Activated CD8-positive, alpha-beta T cell treated with anti-CD3 and anti-CD28 coated beads, Interleukin-2, amount 10 ng/mL, durations not matched to agents 7 days and 5 days (primary cell): Measurements from ENCODE around the gene CD40. TPM values are rescaled to one million over a fixed set of nuclear protein-coding genes. Genes with fewer than 3 reads are reported as not detected.

Source experiments
- ATAC-seq: fragments of 150-1000 bp; cut with Tn5 transposase; one replicate; pipeline ENCODE4 v1.10.0; 2021; ENCODE audit warnings: moderate library complexity
- CTCF ChIA-PET: fragments of 350-600 bp; sonication (Branson Sonifier 250); formaldehyde crosslinking; loops from one replicate; lab custom pipeline; 2021; ENCODE audit warnings: antibody characterized with exemption; lab: Charles Lee
- POLR2A ChIA-PET: fragments of 350-600 bp; sonication (Branson Sonifier 250); formaldehyde crosslinking; loops from one replicate; lab custom pipeline; 2021; ENCODE audit warnings: antibody characterized with exemption; lab: Charles Lee
- DNase-seq: peaks from one replicate; pipeline ENCODE4 v3.0.0-alpha.2; 2020
- H3K27ac Mint-ChIP-seq: one replicate; pipeline ENCODE4 v1.8.0; 2021; ENCODE audit warnings: mild to moderate bottlenecking, mixed read lengths
- H3K27me3 Mint-ChIP-seq: one replicate; pipeline ENCODE4 v1.8.0; 2021; ENCODE audit warnings: low read depth, mixed read lengths
- H3K36me3 Mint-ChIP-seq: one replicate; pipeline ENCODE4 v1.8.0; 2021; ENCODE audit warnings: low read depth, mixed read lengths
- H3K4me1 Mint-ChIP-seq: one replicate; pipeline ENCODE4 v1.8.0; 2021; ENCODE audit warnings: low read depth, mixed read lengths
- H3K4me3 Mint-ChIP-seq: one replicate; pipeline ENCODE4 v1.8.0; 2021; ENCODE audit warnings: mild to moderate bottlenecking, mixed read lengths
- H3K9me3 Mint-ChIP-seq: one replicate; pipeline ENCODE4 v1.8.0; 2022; ENCODE audit warnings: mixed read lengths; ENCODE audit not compliant: insufficient read depth
- total RNA-seq, 2 experiments: library from RNA; stranded (reverse); gene quantifications; one replicate each; pipeline ENCODE4 v1.2.3, GENCODE V29; 2021

The CD40 gene
- total RNA-seq: 1 to 10 TPM in 1 of 2 experiments, under 1 TPM in 1; 0.94 to 1.0 TPM

- no peak within 1 kb of the TSS for H3K27ac Mint-ChIP-seq
Measured at GRCh38 chr20:46117704-46118467, at the start of gene CD40. TSS of gene CD40 (plus strand) at chr20:46118314. CDS start at chr20:46118344, 30 bp downstream.

GRCh38 chr20:46070215-46070900 lies 47.8 kb upstream of the CD40 start:
- DNase-seq (no peak), ATAC-seq (no peak)
- CTCF ChIA-PET: interaction anchor here (1.1 kb wide), 1 partner anchor 83 kb away, joined by 3 read pairs; no protein-coding TSS in a partner anchor
- H3K4me1 Mint-ChIP-seq: no peaks in the 10 kb centered on the region
- peaks cover 36% of the 10 kb centered on the region for H3K36me3 Mint-ChIP-seq
- H3K27me3 Mint-ChIP-seq: no peaks in the 10 kb centered on the region
- no peak overlapping the region for H3K4me3 Mint-ChIP-seq
- no peaks in the 10 kb centered on the region for H3K9me3 Mint-ChIP-seq
- POLR2A ChIA-PET: no interaction called here
- H3K27ac Mint-ChIP-seq: no peak overlapping the region

More at GRCh38 chr20:46117704-46118467, at the start of gene CD40:
- H3K36me3 Mint-ChIP-seq: no peaks in the 10 kb centered on the region
- POLR2A ChIA-PET: no interaction called here
- CTCF ChIA-PET: interaction anchor here (2.3 kb wide), 1 partner anchor 15 kb away, joined by 10 read pairs; no protein-coding TSS in a partner anchor
- ATAC-seq (peak; percentile 84), DNase-seq (peak; percentile 58)
- H3K4me1 Mint-ChIP-seq: peaks cover 17% of the 10 kb centered on the region
- peak within 1 kb of the TSS; percentile 79 for H3K4me3 Mint-ChIP-seq
- no peaks in the 10 kb centered on the region for H3K9me3 Mint-ChIP-seq
- peaks cover 26% of the 10 kb centered on the region for H3K27me3 Mint-ChIP-seq

GRCh38 chr20:46071573-46071972 lies 46.5 kb upstream of the CD40 start:
- no peak for ATAC-seq
- H3K4me3 Mint-ChIP-seq: no peak overlapping the region
- H3K27ac Mint-ChIP-seq: no peak overlapping the region
- DNase-seq: no peak
- ChIA-PET POLR2A (no interaction called here), CTCF (interaction anchor here (1.1 kb wide), 1 partner anchor 84 kb away, joined by 3 read pairs; no protein-coding TSS in a partner anchor)
- no peaks in the 10 kb centered on the region for H3K27me3 Mint-ChIP-seq
- H3K36me3 Mint-ChIP-seq: peaks cover 32% of the 10 kb centered on the region
- H3K4me1 Mint-ChIP-seq: no peaks in the 10 kb centered on the region
- H3K9me3 Mint-ChIP-seq: no peaks in the 10 kb centered on the region

DNA sequence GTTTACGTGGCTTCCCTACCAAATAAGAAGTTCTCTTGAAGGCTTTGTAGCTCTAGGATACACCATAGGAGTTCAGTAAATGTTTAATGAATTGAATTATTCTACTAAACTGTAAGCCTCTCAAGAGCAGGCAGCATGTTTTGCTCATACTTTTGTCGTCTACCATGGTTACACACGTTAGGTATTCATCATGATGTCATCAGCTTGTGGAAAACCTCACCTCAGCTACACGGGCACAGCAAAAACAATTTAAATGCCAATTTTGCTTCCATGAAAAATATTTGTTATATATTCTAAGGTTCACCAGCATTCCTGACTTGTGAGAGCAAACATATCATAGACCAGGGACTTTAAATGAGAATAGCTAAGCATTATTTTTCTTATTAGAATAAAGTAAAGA lies 45.1 kb upstream of the CD40 start:
- ATAC-seq (no peak), DNase-seq (no peak)
- Mint-ChIP-seq H3K4me1 (no peaks in the 10 kb centered on the region), H3K4me3 (no peak overlapping the region), H3K36me3 (peaks cover 31% of the 10 kb centered on the region), H3K9me3 (no peaks in the 10 kb centered on the region), H3K27me3 (no peaks in the 10 kb centered on the region), H3K27ac (no peak overlapping the region)
- ChIA-PET POLR2A (no interaction called here), CTCF (interaction anchor here (1.0 kb wide), 1 partner anchor 102 kb away, joined by 3 read pairs; no protein-coding TSS in a partner anchor)

GRCh38 chr20:46073443-46073842 lies 44.7 kb upstream of the CD40 start:
- Mint-ChIP-seq H3K27ac (no peak overlapping the region), H3K27me3 (no peaks in the 10 kb centered on the region), H3K36me3 (peaks cover 30% of the 10 kb centered on the region), H3K4me1 (no peaks in the 10 kb centered on the region), H3K4me3 (no peak overlapping the region), H3K9me3 (no peaks in the 10 kb centered on the region)
- ChIA-PET POLR2A (no interaction called here), CTCF (interaction anchor here (1.0 kb wide), 1 partner anchor 101 kb away, joined by 3 read pairs; no protein-coding TSS in a partner anchor)
- no peak for ATAC-seq
- DNase-seq: no peak

DNA sequence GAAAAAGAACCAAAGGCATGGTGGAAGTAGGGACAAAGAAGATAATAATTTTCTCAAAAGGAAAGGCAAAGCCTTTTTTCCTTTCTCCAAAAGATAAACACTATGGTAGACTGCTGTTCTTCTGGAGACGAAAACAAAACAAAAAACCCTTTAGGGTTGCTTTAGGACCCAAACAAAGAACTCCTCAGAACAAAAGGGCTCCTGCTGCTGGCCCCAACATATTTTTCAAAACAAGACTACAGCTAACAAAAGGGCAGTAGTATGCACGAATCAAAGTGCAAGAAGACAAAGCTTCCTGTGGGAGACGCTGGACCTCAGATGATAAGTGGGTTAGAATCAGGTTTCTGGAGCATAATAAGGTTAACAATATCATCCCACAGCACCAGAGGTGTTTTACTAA lies 44.1 kb upstream of the CD40 start:
- no peaks in the 10 kb centered on the region for H3K9me3 Mint-ChIP-seq
- ChIA-PET POLR2A (no interaction called here), CTCF (no interaction called here)
- H3K27me3 Mint-ChIP-seq: no peaks in the 10 kb centered on the region
- no peaks in the 10 kb centered on the region for H3K4me1 Mint-ChIP-seq
- no peak for ATAC-seq
- no peak overlapping the region for H3K4me3 Mint-ChIP-seq
- H3K27ac Mint-ChIP-seq: no peak overlapping the region
- DNase-seq: no peak
- peaks cover 31% of the 10 kb centered on the region for H3K36me3 Mint-ChIP-seq

GRCh38 chr20:46076806-46077205 lies 41.3 kb upstream of the CD40 start:
- H3K27me3 Mint-ChIP-seq: no peaks in the 10 kb centered on the region
- ChIA-PET CTCF (interaction anchor here (1.0 to 2.2 kb wide), 3 partner anchors 11 to 64 kb away, joined by 4 to 7 read pairs (median 5); no protein-coding TSS in a partner anchor), POLR2A (no interaction called here)
- no peak overlapping the region for H3K4me3 Mint-ChIP-seq
- no peak for DNase-seq
- no peak overlapping the region for H3K27ac Mint-ChIP-seq
- H3K9me3 Mint-ChIP-seq: no peaks in the 10 kb centered on the region
- ATAC-seq: no peak
- H3K36me3 Mint-ChIP-seq: peaks cover 29% of the 10 kb centered on the region
- no peaks in the 10 kb centered on the region for H3K4me1 Mint-ChIP-seq

DNA sequence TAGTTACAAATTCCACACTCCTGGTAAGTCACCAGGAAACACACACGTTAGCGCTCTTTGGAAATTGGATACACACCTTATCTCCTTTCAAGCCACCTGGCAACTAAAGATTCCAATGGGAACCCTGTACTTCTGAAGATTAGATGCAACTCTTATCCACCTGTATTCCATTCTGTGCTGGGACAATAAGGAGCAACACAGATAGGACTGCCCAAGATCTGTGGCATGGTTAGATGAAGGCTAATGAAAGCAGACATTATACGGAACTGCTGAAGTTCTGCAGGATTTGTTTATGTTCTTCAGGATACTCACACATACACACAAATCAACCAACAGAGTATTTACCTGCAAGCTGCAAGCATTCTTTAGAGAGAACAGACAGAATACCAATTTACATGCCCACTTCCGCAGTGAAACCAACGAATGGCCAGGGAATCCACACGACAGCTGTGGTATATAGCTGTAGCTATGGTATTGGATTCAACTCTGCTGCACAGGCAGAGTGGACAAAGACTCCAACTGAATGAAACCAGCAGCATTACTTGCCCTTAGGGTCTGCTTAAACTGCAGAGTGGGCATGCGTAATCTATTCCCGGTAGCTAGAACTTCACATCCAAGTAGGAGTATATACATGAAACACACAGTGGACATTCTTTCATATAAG lies 40.3 kb upstream of the CD40 start:
- no peak for ATAC-seq
- DNase-seq: no peak
- POLR2A ChIA-PET: no interaction called here
- H3K27ac Mint-ChIP-seq: no peak overlapping the region
- H3K4me3 Mint-ChIP-seq: no peak overlapping the region
- H3K9me3 Mint-ChIP-seq: no peaks in the 10 kb centered on the region
- CTCF ChIA-PET: interaction anchor here (2.1 to 2.2 kb wide), 2 partner anchors 12 to 65 kb away, joined by 5 to 7 read pairs; no protein-coding TSS in a partner anchor
- H3K36me3 Mint-ChIP-seq: peaks cover 29% of the 10 kb centered on the region
- no peaks in the 10 kb centered on the region for H3K4me1 Mint-ChIP-seq
- H3K27me3 Mint-ChIP-seq: no peaks in the 10 kb centered on the region

GRCh38 chr20:46078954-46079353 lies 39.2 kb upstream of the CD40 start:
- Mint-ChIP-seq H3K4me1 (no peaks in the 10 kb centered on the region), H3K27me3 (no peaks in the 10 kb centered on the region), H3K27ac (no peak overlapping the region), H3K9me3 (no peaks in the 10 kb centered on the region), H3K4me3 (no peak overlapping the region), H3K36me3 (peaks cover 29% of the 10 kb centered on the region)
- DNase-seq: no peak
- ChIA-PET CTCF (interaction anchor here (1.0 to 1.4 kb wide), 2 partner anchors 9 to 92 kb away, joined by 4 read pairs; no protein-coding TSS in a partner anchor), POLR2A (interaction anchor here (0.6 kb wide), 1 partner anchor 293 kb away, joined by 3 read pairs; no protein-coding TSS in a partner anchor)
- ATAC-seq: no peak

GRCh38 chr20:46081074-46081473 lies 37.0 kb upstream of the CD40 start:
- no peak overlapping the region for H3K4me3 Mint-ChIP-seq
- CTCF ChIA-PET: interaction anchor here (1.4 kb wide), 1 partner anchor 67 kb away, joined by 7 read pairs; no protein-coding TSS in a partner anchor
- no peak overlapping the region for H3K27ac Mint-ChIP-seq
- POLR2A ChIA-PET: no interaction called here
- H3K36me3 Mint-ChIP-seq: peaks cover 17% of the 10 kb centered on the region
- no peaks in the 10 kb centered on the region for H3K27me3 Mint-ChIP-seq
- ATAC-seq (no peak), DNase-seq (no peak)
- peaks cover 3% of the 10 kb centered on the region for H3K4me1 Mint-ChIP-seq
- H3K9me3 Mint-ChIP-seq: no peaks in the 10 kb centered on the region

GRCh38 chr20:46083101-46083500 lies 35.0 kb upstream of the CD40 start:
- H3K9me3 Mint-ChIP-seq: no peaks in the 10 kb centered on the region
- ChIA-PET CTCF (interaction anchor here (1.8 kb wide), 1 partner anchor 60 kb away, joined by 5 read pairs; no protein-coding TSS in a partner anchor), POLR2A (interaction anchor here (0.7 kb wide), 1 partner anchor 439 kb away, joined by 4 read pairs; no protein-coding TSS in a partner anchor)
- no peak overlapping the region for H3K4me3 Mint-ChIP-seq
- H3K36me3 Mint-ChIP-seq: peaks cover 17% of the 10 kb centered on the region
- peaks cover 21% of the 10 kb centered on the region for H3K4me1 Mint-ChIP-seq
- DNase-seq (no peak), ATAC-seq (no peak)
- H3K27me3 Mint-ChIP-seq: no peaks in the 10 kb centered on the region
- no peak overlapping the region for H3K27ac Mint-ChIP-seq
